SK-N-DZ (cell line): ENCODE results near the gene DRAXIN.

Experiments used
- DNase-seq: peaks from one replicate; pipeline ENCODE4 v3.0.0-alpha.2; 2015; ENCODE audit warnings: low spot score

DRAXIN gene

DNA sequence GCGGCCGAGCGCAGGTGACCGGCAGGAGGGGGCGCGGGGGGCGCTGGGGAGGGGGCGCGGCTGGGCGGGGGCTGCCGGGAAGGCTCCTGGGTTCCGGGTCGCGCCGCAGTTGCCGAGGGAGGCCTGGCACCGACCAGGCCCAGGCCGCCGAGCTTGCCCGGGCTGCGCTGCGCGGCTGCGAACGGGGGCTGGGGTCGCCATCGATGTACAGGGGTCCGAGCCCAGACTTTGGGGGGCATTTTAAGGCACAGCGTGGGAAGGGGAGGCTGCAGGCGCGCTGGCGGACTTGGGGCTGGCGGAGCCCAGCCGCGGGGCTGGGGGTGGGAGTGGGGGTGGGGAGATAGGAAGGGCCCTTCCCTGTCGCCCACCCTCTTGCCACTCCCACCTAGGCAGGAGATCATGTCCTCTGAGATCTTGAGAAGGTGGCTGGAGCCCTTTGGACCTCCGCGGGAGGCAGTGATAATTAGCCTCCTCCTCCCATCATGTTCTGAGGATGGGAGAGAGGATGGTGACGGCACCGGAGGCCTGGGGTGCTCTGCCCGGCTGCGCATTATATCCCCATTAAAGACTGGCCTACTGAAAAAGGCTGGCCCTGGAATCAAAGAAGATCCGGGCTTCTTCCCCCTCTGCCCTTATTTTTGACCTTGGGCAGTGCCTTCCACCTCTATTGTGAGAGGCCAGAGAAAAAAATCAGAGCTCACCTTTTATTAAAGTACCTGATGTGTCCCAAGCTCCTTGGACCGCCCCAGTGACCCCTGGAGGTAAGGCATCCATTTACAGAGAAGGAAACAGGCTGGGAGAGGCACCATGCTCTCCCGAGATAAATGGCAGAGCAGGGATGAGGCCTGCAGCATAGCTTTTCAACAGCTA is 36.3 kb upstream of the DRAXIN start:
- DNase-seq: no peak

- no peak for DNase-seq
These were observed 33.9 kb upstream of the DRAXIN start for GRCh38 chr1:11657654-11658053.

- no peak for DNase-seq
These were observed 33.0 kb upstream of the DRAXIN start for GRCh38 chr1:11658542-11658941.

- no peak for DNase-seq
These were observed 31.8 kb upstream of the DRAXIN start for GRCh38 chr1:11659748-11660147.

DNA sequence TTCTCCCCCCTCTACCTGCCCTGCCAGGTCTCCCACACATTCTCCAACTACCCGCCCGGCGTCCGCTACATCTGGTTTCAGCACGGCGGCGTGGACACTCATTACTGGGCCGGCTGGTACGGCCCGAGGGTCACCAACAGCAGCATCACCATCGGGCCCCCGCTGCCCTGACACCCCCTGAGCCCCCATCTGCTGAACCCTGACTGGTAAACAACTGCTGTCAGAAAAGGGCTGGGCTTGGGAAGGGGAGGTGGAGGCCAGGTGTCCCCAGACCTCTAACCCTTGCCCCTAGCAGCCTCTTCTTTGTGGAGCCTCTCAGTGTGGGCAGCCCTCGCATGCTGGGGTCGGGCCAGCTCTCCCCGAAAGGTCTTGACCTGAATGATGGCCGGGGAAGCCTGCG is 30.4 kb upstream of the DRAXIN start:
- DNase-seq: no peak

DNA sequence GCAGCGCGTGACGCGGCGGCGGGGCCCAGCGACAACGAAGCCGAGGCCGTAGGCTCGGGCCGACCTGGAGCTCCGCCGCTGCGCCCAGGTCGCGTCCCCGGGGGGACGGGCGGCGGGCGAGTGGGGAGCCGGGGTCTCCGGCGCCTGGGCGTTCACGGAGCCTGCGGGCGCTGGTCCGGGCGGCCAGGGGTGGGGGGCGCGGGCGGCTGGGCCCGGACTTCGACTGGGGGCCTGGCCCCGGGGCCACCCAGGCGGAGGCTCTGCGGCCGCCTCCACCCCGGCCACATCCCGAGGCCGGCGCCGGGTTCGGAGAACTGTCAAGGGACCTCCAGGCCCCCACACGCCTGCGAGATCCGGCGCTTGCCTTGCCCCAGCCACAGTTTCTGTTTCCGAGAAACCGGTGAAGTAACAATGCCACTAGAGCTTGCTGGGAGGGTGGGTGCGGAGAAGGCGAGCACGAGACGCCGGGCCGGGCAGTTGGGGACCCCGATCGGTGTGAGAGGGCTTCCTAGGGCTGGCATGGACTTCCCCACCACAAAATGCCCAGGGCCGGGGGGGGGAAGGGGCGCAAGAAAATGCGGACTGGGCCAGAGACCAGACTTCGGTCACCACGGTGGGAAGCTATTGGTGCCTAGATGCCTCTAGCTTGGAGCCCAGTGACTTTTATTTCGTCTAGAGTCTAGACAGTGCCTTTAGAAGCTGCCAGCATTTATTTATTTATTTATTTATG is 27.0 kb upstream of the DRAXIN start:
- no peak for DNase-seq

DNA sequence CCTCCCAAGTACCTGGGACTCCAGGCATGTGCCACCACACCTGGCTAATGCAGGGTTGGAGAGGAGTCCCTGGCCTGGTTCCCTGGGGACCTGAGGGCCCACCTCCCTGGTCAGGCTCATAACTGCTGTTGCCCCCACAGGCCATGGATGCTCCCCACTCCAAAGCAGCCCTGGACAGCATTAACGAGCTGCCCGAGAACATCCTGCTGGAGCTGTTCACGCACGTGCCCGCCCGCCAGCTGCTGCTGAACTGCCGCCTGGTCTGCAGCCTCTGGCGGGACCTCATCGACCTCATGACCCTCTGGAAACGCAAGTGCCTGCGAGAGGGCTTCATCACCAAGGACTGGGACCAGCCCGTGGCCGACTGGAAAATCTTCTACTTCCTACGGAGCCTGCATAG is 23.0 kb upstream of the DRAXIN start:
- no peak for DNase-seq

DNA sequence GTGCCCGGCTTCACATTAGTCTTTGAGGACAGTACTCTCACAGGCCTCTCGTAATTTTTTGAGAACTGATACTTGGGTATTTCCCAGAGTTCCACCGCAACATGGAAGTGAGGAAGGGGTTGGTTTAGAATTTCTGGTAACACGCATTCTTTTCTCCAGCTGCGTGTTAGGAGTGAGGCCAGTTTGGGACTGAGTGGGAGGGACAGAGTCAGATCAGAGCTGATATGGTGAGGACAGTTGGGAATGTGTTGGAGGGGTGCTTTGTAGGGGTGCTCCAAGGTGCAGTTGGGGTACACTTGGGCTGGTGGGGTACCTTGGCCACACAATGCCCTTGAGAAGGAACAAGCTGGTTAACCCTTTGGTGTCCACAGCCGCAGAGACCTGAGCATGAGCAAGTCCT is 20.8 kb upstream of the DRAXIN start:
- DNase-seq: no peak

DNA sequence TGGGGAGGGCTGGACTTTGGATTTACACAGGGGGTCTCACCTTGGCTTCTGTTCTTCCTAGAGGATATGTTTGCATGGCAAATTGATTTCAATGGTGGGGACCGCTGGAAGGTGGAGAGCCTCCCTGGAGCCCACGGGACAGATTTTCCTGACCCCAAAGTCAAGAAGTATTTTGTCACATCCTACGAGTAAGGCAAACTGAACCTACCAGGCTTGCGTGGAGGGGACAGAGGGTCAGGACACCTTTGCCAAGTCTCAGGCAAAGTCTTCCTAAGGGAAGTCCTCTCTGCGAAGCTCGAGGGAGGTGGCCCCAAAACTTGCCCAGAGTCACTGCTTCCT is 20.3 kb upstream of the DRAXIN start:
- no peak for DNase-seq

GRCh38 chr1:11671544-11672286 is 19.8 kb upstream of the DRAXIN start:
- no peak for DNase-seq

- no peak for DNase-seq
These were observed 18.3 kb upstream of the DRAXIN start for GRCh38 chr1:11673089-11673769.

- no peak for DNase-seq
These were observed 17.0 kb upstream of the DRAXIN start for GRCh38 chr1:11674488-11674887.

GRCh38 chr1:11675325-11675724 is 16.2 kb upstream of the DRAXIN start:
- no peak for DNase-seq

- no peak for DNase-seq
These were observed 15.0 kb upstream of the DRAXIN start for GRCh38 chr1:11676386-11677103.

- no peak for DNase-seq
These were observed 13.1 kb upstream of the DRAXIN start for GRCh38 chr1:11678442-11678841.

DNA sequence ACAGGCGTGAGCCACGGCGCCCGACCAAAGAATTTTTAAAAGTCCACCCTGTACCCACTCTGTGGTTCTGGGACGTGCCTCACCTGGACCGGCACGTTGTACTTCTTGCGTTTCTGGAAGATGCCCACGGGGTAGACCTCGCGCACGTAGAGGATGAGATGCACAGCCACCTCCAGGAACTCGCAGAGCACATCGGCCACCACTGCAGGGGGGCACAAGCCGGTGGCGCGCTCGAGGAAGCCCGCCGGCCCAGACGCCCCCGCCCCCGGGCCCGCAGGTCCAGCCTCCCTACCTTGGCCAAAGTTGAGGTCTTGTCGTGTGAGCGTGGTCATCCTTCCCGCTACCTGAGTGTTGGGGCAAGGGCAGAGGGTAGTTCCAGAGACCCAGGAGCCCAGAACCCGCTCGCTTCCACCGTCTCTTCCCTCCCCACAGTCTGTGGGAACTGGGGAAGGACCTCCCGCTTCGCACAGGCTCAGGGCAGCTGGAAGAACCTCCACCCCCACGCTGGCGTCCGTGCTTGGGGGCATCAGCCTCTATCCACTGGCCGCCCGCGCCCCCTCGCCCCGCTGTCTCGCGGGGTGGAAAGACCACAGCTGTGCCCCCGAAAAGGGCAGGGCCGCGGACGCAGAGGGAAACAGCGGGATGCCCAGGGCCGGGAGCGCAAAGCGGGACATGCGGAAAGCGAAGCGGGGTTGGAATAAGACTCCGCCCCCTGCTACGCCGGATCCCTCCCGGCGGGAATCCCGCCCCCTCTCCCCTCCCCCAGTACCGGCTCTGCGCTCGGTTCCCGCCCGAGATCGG is 11.0 kb upstream of the DRAXIN start:
- DNase-seq: peak; percentile 30

GRCh38 chr1:11681071-11681771 is 10.3 kb upstream of the DRAXIN start, which contains the start of gene MAD2L2:
Gene MAD2L2, minus strand, starts transcription at chr1:11681148. Its CDS starts 547 bp downstream, at chr1:11680601.
- peak; percentile 63 for DNase-seq

GRCh38 chr1:11682287-11682771 is 9.2 kb upstream of the DRAXIN start:
- DNase-seq: no peak

DNA sequence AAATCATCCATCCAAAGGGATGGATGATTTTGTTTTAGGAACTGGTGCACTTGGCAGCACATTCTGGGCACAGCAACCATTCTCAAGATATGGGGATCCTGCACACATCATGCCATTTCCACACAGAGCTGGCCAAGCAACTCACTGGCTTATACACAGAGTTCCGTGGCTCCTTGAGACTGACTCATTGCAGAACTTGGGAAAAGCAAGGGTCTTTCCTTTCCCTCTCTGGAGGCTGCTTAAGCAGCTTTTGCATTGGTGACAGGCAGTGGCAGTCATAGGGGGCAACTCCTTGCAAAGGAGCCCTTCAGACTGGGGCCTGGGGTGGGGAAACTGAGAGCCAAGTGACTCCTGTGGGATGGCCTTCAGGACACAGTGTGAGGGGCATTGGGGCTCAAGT is 8.7 kb upstream of the DRAXIN start:
- DNase-seq: no peak
